ENCODE data around the gene OR6K2. TPM values are rescaled to one million over a fixed set of nuclear protein-coding genes. Genes with fewer than 3 reads are reported as not detected.

Gene OR6K2
- total and polyA plus RNA-seq, 10 of the 15 experiments (the other 5 are each of a cell fraction or from before 2014, with no cell fraction given), result not detected

- TF ChIP-seq CBX3 (IDR thresholded peaks at IDR 0.05; ENCODE audit: borderline replicate concordance, low read depth) (no peak), RELA (IDR thresholded peaks at IDR 0.05; ENCODE audit: borderline replicate concordance, partially characterized antibody) (no peak), NR2F1 (conservative IDR thresholded peaks at IDR 0.05) (no peak), ATF7 (IDR thresholded peaks at IDR 0.05; ENCODE audit: low read depth) (no peak), EP300 (IDR thresholded peaks at IDR 0.05; ENCODE audit: borderline replicate concordance in 1 of 2, control insufficient read depth in 1 of 2, low read depth in 2 of 2, low read length in 2 of 2) (no peak), ZNF592 (IDR thresholded peaks at IDR 0.05) (no peak), SIN3A (IDR thresholded peaks at IDR 0.05; ENCODE audit: low read depth, low read length) (no peak), SREBF1 (IDR thresholded peaks at IDR 0.05; ENCODE audit: low read length) (no peak), PRDM15 (CRISPR knock-in tag; IDR thresholded peaks at IDR 0.05) (no peak), CHD4 (IDR thresholded peaks at IDR 0.05) (no peak)
Measured at GRCh38 chr1:158731707-158732106, 31.3 kb upstream of the OR6K2 start (continued).
